Measurements from ENCODE around the gene ARMC3.

The ARMC3 gene

DNA sequence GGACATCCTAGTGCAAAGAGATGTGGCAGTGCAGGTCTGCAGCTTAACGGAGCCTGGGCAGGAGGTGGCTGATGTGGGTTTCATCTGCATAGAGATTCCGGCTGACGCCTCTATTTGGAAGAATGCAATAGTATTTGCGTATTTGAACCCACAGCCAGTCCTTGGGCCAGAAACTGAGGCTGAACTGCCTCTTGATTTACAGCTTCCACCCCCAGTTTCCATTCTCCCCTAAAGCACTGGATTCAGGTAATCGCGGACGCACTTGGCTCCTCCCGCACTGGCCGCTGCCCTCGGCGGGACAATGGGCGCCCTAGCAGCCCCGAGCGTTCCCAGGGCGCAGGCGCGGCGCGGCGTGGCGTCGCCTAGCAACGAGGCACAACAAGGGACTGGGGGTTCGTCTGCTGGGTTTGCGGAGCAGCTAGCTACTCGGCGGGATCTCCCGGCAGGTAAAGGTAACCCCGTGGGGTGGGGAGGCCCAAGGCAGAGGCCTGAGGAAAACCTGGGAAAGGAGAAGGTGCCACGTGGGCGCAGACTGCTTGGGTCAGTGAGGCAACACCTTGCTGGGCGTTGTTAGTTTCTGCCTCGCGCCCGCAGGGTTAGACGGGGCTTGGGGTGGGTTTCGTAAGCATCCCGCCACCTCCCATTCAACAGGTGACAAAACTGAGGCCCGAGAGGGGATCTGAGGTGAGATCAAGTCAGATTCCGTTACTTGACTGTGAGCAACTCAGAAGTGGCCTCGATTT lies at the start of gene ARMC3:
ARMC3 (plus strand) TSS at position 393 of the 743 bp plus-strand sequence. CDS start 3,944 bp downstream, outside the sequence.
- DNase-seq (ENCODE audit: low spot score) = peak; percentile 65
- no peak for TF ChIP-seq CTCF (IDR thresholded peaks at IDR 0.05; ENCODE audit: extremely low read depth, insufficient read depth, missing control alignments)
- in situ Hi-C loops (cut with MboI; ENCODE audit: low pct_unique_long_range_greater_than_20kb, low sequenced_read_pairs, unreplicated experiment) = no loop called here

- no peak for TF ChIP-seq CTCF (IDR thresholded peaks at IDR 0.05; ENCODE audit: extremely low read depth, insufficient read depth, missing control alignments)
- DNase-seq (ENCODE audit: low spot score) = no peak
- in situ Hi-C loops (cut with MboI; ENCODE audit: low pct_unique_long_range_greater_than_20kb, low sequenced_read_pairs, unreplicated experiment) = no loop called here
These were observed 36.1 kb upstream of the ARMC3 start for GRCh38 chr10:22891797-22892196.

- TF ChIP-seq CTCF (IDR thresholded peaks at IDR 0.05; ENCODE audit: extremely low read depth, insufficient read depth, missing control alignments) = no peak
- in situ Hi-C loops (cut with MboI; ENCODE audit: low pct_unique_long_range_greater_than_20kb, low sequenced_read_pairs, unreplicated experiment) = no loop called here
- no peak for DNase-seq (ENCODE audit: low spot score)
These were observed 34.1 kb upstream of the ARMC3 start for GRCh38 chr10:22893781-22894180.

- no peak for DNase-seq (ENCODE audit: low spot score)
- in situ Hi-C loops (cut with MboI; ENCODE audit: low pct_unique_long_range_greater_than_20kb, low sequenced_read_pairs, unreplicated experiment) = no loop called here
- no peak for TF ChIP-seq CTCF (IDR thresholded peaks at IDR 0.05; ENCODE audit: extremely low read depth, insufficient read depth, missing control alignments)
These were observed 33.1 kb upstream of the ARMC3 start for GRCh38 chr10:22894714-22895113.

GRCh38 chr10:22895252-22895651 lies 32.6 kb upstream of the ARMC3 start:
- in situ Hi-C loops (cut with MboI; ENCODE audit: low pct_unique_long_range_greater_than_20kb, low sequenced_read_pairs, unreplicated experiment) = no loop called here
- no peak for DNase-seq (ENCODE audit: low spot score)
- no peak for TF ChIP-seq CTCF (IDR thresholded peaks at IDR 0.05; ENCODE audit: extremely low read depth, insufficient read depth, missing control alignments)

GRCh38 chr10:22897371-22897770 lies 30.5 kb upstream of the ARMC3 start:
- no peak for DNase-seq (ENCODE audit: low spot score)
- in situ Hi-C loops (cut with MboI; ENCODE audit: low pct_unique_long_range_greater_than_20kb, low sequenced_read_pairs, unreplicated experiment) = no loop called here
- no peak for TF ChIP-seq CTCF (IDR thresholded peaks at IDR 0.05; ENCODE audit: extremely low read depth, insufficient read depth, missing control alignments)
